ENCODE data around the gene SPG11.
A peak's percentile ranks its signal among the peaks of the same experiment; 100 is the strongest.
"Not testable (repeated sequence)": the region's sequence is repeated elsewhere in the genome, so short reads cannot be mapped to it uniquely, and the experiment has no call there.

The SPG11 gene

GRCh38 chr15:44633603-44634002 is 29.9 kb downstream of the SPG11 start:
- no peak for DNase-seq

DNA sequence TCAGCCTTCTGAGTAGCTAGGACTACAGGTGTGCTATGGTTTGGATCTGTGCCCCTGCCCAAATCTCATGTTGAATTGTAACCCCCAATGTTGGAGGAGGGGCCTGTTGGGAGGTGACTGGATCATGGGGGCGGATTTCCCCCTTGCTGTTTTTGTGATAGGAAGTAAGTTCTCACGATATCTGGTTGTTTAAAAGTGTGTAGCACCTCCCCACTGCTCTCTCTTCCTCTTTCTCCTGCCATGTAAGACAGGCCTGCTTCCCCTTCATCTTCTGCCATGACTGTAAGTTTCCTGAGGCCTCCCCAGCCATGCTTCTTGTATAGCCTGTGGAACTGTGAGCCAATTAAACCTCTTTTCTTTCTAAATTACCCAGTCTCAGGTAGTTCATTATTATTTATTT is 38.2 kb downstream of the SPG11 start:
- not testable (repeated sequence) for DNase-seq

GRCh38 chr15:44623178-44623577 is 40.3 kb downstream of the SPG11 start:
- DNase-seq = no peak

DNA sequence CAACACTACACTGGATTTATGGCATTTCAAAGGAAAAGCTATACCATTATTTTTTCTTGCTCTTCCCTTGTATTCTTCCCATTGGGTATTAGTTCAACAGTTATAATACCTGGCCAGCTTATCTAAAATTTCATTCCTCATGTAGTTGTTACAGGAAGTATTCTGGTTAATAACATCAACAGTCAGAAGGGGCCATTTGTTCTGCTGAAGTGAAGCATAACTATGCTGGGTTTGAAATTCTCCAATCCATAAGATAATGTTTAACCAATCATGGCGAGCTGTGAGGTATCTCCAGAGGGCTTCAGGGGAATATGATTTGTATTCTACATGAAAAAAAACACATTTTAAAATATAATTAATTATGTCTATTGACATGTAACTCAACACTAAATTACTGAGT is 43.4 kb downstream of the SPG11 start:
- DNase-seq = no peak

- DNase-seq = no peak
Measured at GRCh38 chr15:44616974-44617373, 46.5 kb downstream of the SPG11 start.

GRCh38 chr15:44606740-44607139 is 56.7 kb downstream of the SPG11 start:
- DNase-seq = no peak

- no peak for DNase-seq
Measured at GRCh38 chr15:44603126-44603525, 60.3 kb downstream of the SPG11 start.

GRCh38 chr15:44598892-44599291 is 64.6 kb downstream of the SPG11 start:
- DNase-seq = no peak

- no peak for DNase-seq
Measured at GRCh38 chr15:44598066-44598465, 65.4 kb downstream of the SPG11 start.

- no peak for DNase-seq
Measured at GRCh38 chr15:44596511-44597010, 66.9 kb downstream of the SPG11 start.

DNA sequence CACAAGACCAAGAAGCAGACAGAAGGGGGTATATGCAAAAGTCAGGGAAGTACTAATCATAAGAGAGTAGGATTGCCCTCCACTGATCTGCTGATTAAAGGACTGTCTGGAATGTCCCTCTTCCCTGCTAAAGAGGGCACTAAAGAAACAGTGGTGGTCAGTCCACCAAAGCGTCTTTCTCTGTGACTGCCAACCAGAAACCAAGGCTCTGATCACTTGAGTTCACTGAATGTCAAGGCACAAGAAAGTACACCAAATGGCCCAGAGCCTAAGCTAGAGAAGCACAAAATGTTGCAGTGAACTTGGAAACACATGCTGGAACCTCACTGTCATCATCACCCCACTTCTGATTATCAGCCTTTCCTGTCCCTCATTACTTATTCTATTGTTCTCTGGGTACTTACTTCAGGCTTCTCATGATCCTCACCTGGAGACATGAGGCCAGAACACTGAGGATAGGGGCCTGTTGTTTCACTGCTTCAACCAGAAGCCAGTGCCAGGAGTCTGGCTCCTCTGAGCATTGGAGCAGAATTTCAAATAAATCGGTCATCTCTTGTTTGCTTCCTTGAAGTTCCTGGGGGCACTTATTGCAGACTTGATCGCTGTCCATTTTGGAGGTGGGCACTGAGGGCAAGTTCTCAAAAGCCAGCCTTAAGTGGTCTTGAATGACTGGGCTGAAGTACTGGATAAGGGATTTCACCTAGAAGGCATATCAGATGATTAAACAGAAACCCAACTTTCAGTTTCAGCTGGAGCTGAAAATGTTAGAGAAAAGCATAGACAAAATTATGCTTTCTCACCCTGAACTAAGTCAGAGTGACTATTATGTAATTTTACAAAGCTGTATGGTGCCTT is 67.6 kb downstream of the SPG11 start:
- no peak for DNase-seq

DNA sequence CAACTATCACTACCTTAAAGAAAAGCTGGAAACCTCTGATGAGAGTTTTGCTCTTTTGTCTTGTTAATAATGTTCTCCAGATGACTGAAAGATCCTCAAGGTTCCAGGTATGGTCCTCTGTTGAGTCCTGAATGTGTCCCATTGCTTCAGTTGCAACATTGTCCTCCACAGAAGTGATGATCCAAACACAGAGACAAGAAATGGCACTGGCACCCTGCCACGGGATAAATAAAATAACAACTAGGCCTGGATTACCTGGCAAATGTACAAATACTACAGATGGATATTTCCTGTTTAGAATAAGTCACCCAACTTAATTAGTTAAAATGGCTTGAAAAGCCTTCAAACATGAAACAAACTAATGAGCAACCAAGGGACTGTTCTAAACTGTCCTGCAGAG is 68.2 kb downstream of the SPG11 start:
- no peak for DNase-seq

GRCh38 chr15:44593042-44593736 is 70.3 kb downstream of the SPG11 start:
- DNase-seq = no peak

DNA sequence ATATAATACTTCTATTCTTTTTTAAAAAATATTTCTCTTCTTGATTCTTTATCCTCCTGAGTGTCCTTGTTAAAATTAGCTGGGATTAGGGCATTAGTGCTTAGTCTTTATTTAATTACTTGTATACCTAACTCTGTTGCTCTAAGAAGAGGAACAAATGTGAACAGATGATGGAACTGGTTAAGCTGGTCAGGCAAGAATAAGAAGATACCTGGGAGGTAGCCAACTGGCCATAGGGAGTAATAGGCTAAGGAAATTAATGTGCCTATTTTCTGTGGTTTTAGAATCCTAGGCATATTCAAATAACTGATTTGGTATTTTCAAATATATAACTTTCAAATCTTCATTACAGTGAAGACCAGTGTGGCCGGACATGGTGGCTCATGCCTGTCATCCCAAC is 72.1 kb downstream of the SPG11 start:
- DNase-seq = no peak

DNA sequence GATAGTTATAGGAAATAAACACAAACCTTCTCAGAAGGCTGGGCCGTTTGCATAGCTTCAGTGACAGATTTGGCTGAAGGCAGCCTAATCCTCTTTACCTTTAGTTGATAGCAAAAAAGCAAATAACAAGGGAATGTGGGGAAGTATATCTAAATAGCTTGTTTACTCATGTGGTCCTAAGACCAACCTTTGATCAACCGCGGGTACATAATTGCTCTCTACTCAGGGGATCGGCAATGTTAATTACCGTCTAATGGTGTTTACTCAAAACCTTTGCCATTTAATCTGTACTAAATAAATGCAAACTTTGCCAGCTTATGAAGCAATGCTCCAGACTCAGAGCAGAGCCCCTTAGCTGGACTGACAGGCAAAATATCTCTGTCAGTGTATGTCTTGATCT is 74.9 kb downstream of the SPG11 start:
- DNase-seq = no peak

GRCh38 chr15:44585633-44586032 is 77.8 kb downstream of the SPG11 start:
- DNase-seq = no peak

DNA sequence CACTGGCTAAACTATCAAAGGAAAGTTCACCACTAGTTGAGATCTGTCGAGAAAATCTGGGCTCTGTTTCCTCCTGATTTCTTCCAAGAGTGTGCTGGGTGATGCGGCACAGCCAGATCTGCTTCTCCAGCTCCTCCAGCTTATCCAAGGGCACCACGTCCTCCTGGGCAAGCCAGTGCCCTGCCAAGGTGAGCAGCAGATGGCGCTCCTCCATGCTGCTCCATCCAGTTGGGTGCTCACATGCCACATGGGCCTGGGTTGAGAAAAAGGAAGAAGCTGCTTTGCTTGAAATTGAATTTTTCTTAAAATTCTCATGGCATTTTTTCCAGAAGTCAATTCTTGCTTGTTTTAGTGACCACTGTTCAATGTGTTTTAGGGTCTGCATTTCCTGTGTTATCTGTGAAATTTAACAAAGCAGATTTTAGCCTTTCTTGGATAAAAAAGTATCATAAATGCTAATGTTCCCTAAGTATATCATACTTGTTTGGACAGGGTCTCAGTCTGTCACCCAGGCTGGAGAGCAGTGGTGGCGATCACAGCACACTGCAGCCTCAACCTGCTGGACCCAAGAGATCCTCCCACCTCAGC is 79.2 kb downstream of the SPG11 start:
- DNase-seq = peak in 1 of 56 donors; percentile 2

- no peak for DNase-seq
Measured at GRCh38 chr15:44580105-44580504, 83.4 kb downstream of the SPG11 start.

- DNase-seq = no peak
Measured at GRCh38 chr15:44574734-44575133, 88.7 kb downstream of the SPG11 start.

GRCh38 chr15:44573386-44573785 is 90.1 kb downstream of the SPG11 start:
- DNase-seq = no peak

DNA sequence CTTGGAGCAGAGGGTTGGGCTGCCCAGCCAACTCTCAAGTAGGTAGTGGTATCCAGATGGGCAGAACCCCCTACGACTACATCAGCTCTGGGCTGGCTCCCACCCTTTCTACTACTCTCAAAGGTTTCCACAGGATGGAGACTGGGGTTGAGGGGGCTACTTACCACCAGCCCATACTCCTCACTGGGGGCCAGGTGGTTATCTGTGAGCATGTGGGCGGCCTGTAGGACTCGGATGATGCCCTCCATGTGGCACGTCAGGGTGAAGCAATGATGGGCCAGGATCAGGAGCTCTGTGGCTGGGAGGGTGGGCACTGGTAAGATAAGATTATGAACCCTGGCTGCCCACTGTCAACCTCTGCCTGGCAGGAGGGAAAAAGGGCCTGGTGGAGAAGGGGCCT is 93.1 kb downstream of the SPG11 start:
- DNase-seq = no peak

- no peak for DNase-seq
Measured at GRCh38 chr15:44569316-44569715, 94.1 kb downstream of the SPG11 start.
